Measurements from ENCODE around the gene RNF166. TPM values are rescaled to one million over a fixed set of nuclear protein-coding genes. Genes with fewer than 3 reads are reported as not detected.

Gene RNF166
- total RNA-seq, 2 donors from 2014 or later = 24.2 to 27.2 TPM

DNA sequence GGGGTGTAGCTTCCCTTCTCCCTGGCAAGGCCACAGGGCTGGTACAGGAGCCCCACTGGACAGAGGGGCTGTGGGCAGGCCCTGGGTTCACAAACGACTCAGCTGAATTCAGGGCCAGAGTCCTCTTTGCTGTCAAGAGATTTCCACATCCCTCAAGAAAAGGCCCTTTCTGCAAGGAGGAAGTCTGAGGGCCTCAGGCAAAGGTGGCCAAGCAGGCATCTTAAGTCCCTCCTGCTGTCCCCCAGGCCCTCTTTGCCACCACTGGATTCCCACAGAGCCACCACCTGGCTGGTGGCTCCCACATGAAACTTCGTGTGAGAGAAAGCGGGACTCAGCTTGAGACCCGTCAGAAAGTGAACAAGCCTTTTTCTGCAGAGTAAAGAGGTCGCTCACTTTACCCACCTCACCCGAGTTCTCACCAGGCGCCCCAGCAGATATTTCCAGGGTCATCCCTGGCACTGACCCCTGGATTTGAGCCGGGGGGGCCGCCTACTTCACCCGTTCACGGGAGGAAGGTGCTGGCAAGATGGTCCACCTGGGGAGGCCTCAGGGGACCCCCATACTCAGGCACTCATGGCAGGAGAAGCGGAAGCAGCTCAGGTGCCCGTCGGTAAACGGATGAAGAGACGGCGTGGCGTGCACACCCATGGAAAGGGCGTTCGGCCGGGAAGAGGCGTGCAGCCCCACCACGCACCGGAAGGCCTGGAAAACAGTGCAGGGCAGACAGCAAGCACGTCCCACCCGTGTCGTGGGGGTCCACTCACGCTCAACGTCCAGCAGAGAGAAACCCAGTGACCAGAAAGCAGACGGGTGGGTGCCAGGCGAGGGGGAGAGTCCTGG, 3.6 kb downstream of the RNF166 start:
- Histone ChIP-seq H3K27me3 (ENCODE audit: control insufficient read depth, insufficient read depth, low read length, poor library complexity, severe bottlenecking) (no peaks in the 10 kb centered on the region), H3K4me3 (ENCODE audit: low read length) (no peak overlapping the region), H3K4me1 (ENCODE audit: control insufficient read depth, insufficient read depth, low read length) (peaks cover 6% of the 10 kb centered on the region), H3K27ac (ENCODE audit: low read depth, low read length) (no peak overlapping the region), H3K36me3 (ENCODE audit: control insufficient read depth, insufficient read depth, low read length) (no peaks in the 10 kb centered on the region), H3K9me3 (ENCODE audit: control insufficient read depth, low read length) (no peaks in the 10 kb centered on the region), H3K9ac (ENCODE audit: extremely low read depth, low read length, poor library complexity, severe bottlenecking) (no peak overlapping the region)
- Mint-ChIP-seq H3K9me3 (no peaks in the 10 kb centered on the region), H3K4me1 (peaks cover 12% of the 10 kb centered on the region), H3K36me3 (ENCODE audit: low read depth) (peaks cover 9% of the 10 kb centered on the region), H3K27ac (no peak overlapping the region), H3K27me3 (ENCODE audit: insufficient read depth) (no peaks in the 10 kb centered on the region), H3K4me3 (no peak overlapping the region)
- WGBS, 2 experiments (ENCODE audit: insufficient coverage in 1 of 2, insufficient read length in 1 of 2) = 94% methylated on average over 21 to 31 of the region's 31 CpGs
- TF ChIP-seq, protein P1, sequence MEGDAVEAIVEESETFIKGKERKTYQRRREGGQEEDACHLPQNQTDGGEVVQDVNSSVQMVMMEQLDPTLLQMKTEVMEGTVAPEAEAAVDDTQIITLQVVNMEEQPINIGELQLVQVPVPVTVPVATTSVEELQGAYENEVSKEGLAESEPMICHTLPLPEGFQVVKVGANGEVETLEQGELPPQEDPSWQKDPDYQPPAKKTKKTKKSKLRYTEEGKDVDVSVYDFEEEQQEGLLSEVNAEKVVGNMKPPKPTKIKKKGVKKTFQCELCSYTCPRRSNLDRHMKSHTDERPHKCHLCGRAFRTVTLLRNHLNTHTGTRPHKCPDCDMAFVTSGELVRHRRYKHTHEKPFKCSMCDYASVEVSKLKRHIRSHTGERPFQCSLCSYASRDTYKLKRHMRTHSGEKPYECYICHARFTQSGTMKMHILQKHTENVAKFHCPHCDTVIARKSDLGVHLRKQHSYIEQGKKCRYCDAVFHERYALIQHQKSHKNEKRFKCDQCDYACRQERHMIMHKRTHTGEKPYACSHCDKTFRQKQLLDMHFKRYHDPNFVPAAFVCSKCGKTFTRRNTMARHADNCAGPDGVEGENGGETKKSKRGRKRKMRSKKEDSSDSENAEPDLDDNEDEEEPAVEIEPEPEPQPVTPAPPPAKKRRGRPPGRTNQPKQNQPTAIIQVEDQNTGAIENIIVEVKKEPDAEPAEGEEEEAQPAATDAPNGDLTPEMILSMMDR (conservative IDR thresholded peaks at IDR 0.05) = no peak
- DNase-seq = no peak

DNA sequence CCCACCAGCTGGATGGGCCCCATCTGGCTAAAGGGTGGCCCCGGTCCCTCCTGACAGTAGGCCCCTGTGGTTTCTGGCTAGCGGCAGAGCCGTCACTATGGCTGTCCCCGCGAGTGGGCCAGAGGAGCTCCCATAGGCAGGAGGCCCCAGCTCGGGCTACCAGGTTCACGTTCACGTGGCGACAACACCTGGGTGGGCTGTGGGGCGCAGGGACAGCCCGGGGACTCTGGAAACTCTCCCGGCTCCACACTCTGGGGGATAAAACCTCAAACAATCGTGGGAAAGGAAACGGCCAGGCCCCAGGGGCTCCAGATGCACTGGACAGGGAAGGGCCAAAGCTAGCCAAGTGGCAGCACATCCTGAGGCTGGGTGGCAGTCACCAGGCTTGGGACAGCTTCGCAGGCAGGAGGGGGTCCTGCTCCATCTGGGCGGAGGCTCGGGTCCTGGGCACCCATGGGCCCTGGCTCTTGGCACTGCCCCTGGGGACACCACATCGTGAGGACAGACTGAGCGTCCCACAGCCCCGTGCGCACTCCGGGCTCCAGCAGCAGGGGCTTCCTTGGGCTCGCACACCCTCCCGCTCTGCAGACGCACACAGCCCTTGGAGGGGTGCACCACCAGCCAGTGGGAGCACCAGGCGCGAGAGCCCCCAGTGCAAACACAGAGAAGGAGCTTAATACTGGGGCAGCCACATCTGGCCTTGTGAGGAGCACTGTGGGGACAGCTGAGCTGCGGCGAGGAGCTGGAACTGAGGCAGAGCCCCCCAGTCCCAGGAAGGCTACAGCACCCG, 4.4 kb downstream of the RNF166 start:
- Mint-ChIP-seq H3K27ac (no peak overlapping the region), H3K9me3 (no peaks in the 10 kb centered on the region), H3K4me3 (no peak overlapping the region), H3K4me1 (peaks cover 5% of the 10 kb centered on the region), H3K27me3 (ENCODE audit: insufficient read depth) (no peaks in the 10 kb centered on the region), H3K36me3 (ENCODE audit: low read depth) (peaks cover 9% of the 10 kb centered on the region)
- H3K4me3 ChIP-seq (ENCODE audit: low read length) = no peak overlapping the region
- H3K9me3 ChIP-seq (ENCODE audit: control insufficient read depth, low read length) = no peaks in the 10 kb centered on the region
- no peak overlapping the region for H3K27ac ChIP-seq (ENCODE audit: low read depth, low read length)
- peaks cover 6% of the 10 kb centered on the region for H3K4me1 ChIP-seq (ENCODE audit: control insufficient read depth, insufficient read depth, low read length)
- H3K36me3 ChIP-seq (ENCODE audit: control insufficient read depth, insufficient read depth, low read length) = no peaks in the 10 kb centered on the region
- 92 to 93% methylated on average over 15 to 30 of the region's 30 CpGs for WGBS, 2 experiments (ENCODE audit: insufficient coverage in 1 of 2, insufficient read length in 1 of 2)
- TF ChIP-seq, protein P1 (conservative IDR thresholded peaks at IDR 0.05) = no peak
- no peak for DNase-seq
- no peaks in the 10 kb centered on the region for H3K27me3 ChIP-seq (ENCODE audit: control insufficient read depth, insufficient read depth, low read length, poor library complexity, severe bottlenecking)
- H3K9ac ChIP-seq (ENCODE audit: extremely low read depth, low read length, poor library complexity, severe bottlenecking) = no peak overlapping the region

DNA sequence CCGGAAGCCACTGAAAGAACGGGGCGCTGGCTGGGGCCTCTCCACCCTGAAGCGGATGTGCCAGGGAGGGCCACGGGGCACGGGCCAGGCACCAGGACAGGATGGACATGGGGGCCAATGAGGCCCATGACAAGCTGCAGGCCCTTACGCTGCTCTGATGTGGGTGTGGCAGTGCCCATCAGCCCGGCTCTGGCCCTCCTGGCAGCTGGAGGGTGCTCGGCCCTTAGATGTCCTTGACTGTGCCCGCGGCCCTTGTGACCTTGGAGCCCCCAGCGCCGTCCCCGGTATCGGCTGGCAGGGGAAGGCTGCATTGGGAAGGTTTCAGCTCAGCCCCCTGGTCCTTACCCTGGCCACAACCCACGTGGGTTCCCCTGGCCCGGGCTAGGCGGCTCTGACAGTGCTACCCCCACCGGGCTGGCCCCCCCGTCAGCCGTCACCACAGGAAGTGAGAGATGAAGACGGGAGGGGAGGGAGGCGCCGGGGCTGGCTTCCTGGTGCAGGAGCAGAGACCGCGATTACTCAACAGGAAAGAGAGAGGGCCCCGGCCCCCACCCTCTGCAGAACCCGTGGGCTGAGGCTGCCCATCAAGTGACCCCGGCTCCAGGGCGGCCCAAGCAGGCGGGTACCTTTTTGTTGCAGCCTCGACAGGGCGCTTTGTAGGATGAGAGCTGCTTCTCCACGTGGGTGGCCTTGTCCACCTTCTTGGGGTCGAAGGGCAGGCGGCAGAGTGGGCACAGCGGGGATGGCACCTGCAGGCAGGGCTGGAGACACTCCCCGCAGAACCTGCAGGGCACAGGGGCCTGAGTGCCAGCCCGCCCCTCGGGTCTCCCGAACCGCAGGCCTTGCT, 5.3 kb downstream of the RNF166 start:
- Mint-ChIP-seq H3K27me3 (ENCODE audit: insufficient read depth) (no peaks in the 10 kb centered on the region), H3K27ac (no peak overlapping the region), H3K9me3 (no peaks in the 10 kb centered on the region), H3K36me3 (ENCODE audit: low read depth) (peaks cover 9% of the 10 kb centered on the region), H3K4me1 (peaks cover 5% of the 10 kb centered on the region), H3K4me3 (no peak overlapping the region)
- no peak for DNase-seq
- 89 to 91% methylated on average over 27 to 42 of the region's 42 CpGs for WGBS, 2 experiments (ENCODE audit: insufficient coverage in 1 of 2, insufficient read length in 1 of 2)
- TF ChIP-seq, protein P1 (conservative IDR thresholded peaks at IDR 0.05) = no peak
- no peak overlapping the region for H3K27ac ChIP-seq (ENCODE audit: low read depth, low read length)
- no peak overlapping the region for H3K4me3 ChIP-seq (ENCODE audit: low read length)
- no peaks in the 10 kb centered on the region for H3K27me3 ChIP-seq (ENCODE audit: control insufficient read depth, insufficient read depth, low read length, poor library complexity, severe bottlenecking)
- no peaks in the 10 kb centered on the region for H3K9me3 ChIP-seq (ENCODE audit: control insufficient read depth, low read length)
- no peaks in the 10 kb centered on the region for H3K36me3 ChIP-seq (ENCODE audit: control insufficient read depth, insufficient read depth, low read length)
- peaks cover 6% of the 10 kb centered on the region for H3K4me1 ChIP-seq (ENCODE audit: control insufficient read depth, insufficient read depth, low read length)
- H3K9ac ChIP-seq (ENCODE audit: extremely low read depth, low read length, poor library complexity, severe bottlenecking) = no peak overlapping the region

Data from endodermal cell (in vitro differentiated cells).